GM12874 (cell line): ENCODE measurements around the gene NKD1.

Experiments used
- CTCF ChIP-seq: IDR thresholded peaks from 2 replicates; pipeline ENCODE4 v1.5.1; 2011; ENCODE audit warnings: low read depth, mild to moderate bottlenecking, control low read depth, low read length, moderate library complexity; ENCODE audit not compliant: insufficient read depth

The NKD1 gene

GRCh38 chr16:50635505-50636392, 87.6 kb downstream of the NKD1 start:
- no peak for TF ChIP-seq CTCF

GRCh38 chr16:50636753-50637374, 88.7 kb downstream of the NKD1 start:
- TF ChIP-seq CTCF: no peak

GRCh38 chr16:50637716-50638602, 89.8 kb downstream of the NKD1 start:
- TF ChIP-seq CTCF: no peak

GRCh38 chr16:50638816-50639670, 90.8 kb downstream of the NKD1 start:
- TF ChIP-seq CTCF: no peak

GRCh38 chr16:50640391-50640790, 92.2 kb downstream of the NKD1 start:
- no peak for TF ChIP-seq CTCF

GRCh38 chr16:50640919-50641817, 93.0 kb downstream of the NKD1 start:
- TF ChIP-seq CTCF: no peak
